Pulmonary artery endothelial cell (primary cell): ENCODE data around the gene ADGRB3. TPM values are rescaled to one million over a fixed set of nuclear protein-coding genes. Genes with fewer than 3 reads are reported as not detected.
"Not testable (repeated sequence)": the region's sequence is repeated elsewhere in the genome, so short reads cannot be mapped to it uniquely, and the experiment has no call there.

Experiments used
- DNase-seq: peaks from one replicate; pipeline ENCODE4 v3.0.0-alpha.2; 2011; ENCODE audit warnings: low read depth, low spot score
- total RNA-seq: library from RNA; depleted of rRNA; stranded (reverse); fragments of >200 nt; gene quantifications from 2 replicates; pipeline ENCODE4 v1.2.3, GENCODE V29; 2014

The ADGRB3 gene
- total RNA-seq, 1 donor from 2014 or later, result not detected

- no peak for DNase-seq
Measured at GRCh38 chr6:69116658-69117057, 481.6 kb downstream of the ADGRB3 start.

GRCh38 chr6:69121461-69122406 is 486.7 kb downstream of the ADGRB3 start:
- not testable (repeated sequence) for DNase-seq

- DNase-seq, result no peak
Measured at GRCh38 chr6:69122407-69122773, 487.3 kb downstream of the ADGRB3 start.

- DNase-seq, result no peak
Measured at GRCh38 chr6:69128411-69128810, 493.3 kb downstream of the ADGRB3 start.

GRCh38 chr6:69129046-69129445 is 494.0 kb downstream of the ADGRB3 start:
- DNase-seq, result no peak

GRCh38 chr6:69135927-69136326 is 500.8 kb downstream of the ADGRB3 start:
- no peak for DNase-seq

- no peak for DNase-seq
Measured at GRCh38 chr6:69138148-69138547, 503.1 kb downstream of the ADGRB3 start.

- DNase-seq, result no peak
Measured at GRCh38 chr6:69138893-69139494, 503.9 kb downstream of the ADGRB3 start.

GRCh38 chr6:69145062-69145461 is 510.0 kb downstream of the ADGRB3 start:
- no peak for DNase-seq

- no peak for DNase-seq
Measured at GRCh38 chr6:69146385-69146784, 511.3 kb downstream of the ADGRB3 start.

- no peak for DNase-seq
Measured at GRCh38 chr6:69155467-69155866, 520.4 kb downstream of the ADGRB3 start.

GRCh38 chr6:69162811-69163210 is 527.7 kb downstream of the ADGRB3 start:
- DNase-seq, result no peak

- no peak for DNase-seq
Measured at GRCh38 chr6:69164564-69165229, 529.6 kb downstream of the ADGRB3 start.

GRCh38 chr6:69179681-69180080 is 544.6 kb downstream of the ADGRB3 start:
- no peak for DNase-seq

GRCh38 chr6:69180361-69181067 is 545.4 kb downstream of the ADGRB3 start:
- DNase-seq, result no peak

GRCh38 chr6:69181964-69182363 is 546.9 kb downstream of the ADGRB3 start:
- no peak for DNase-seq

GRCh38 chr6:69185276-69185675 is 550.2 kb downstream of the ADGRB3 start:
- DNase-seq, result no peak

GRCh38 chr6:69202768-69203167 is 567.7 kb downstream of the ADGRB3 start:
- DNase-seq, result no peak

GRCh38 chr6:69216127-69216526 is 581.0 kb downstream of the ADGRB3 start:
- no peak for DNase-seq

GRCh38 chr6:69217343-69217742 is 582.3 kb downstream of the ADGRB3 start:
- DNase-seq, result no peak

- no peak for DNase-seq
Measured at GRCh38 chr6:69220375-69220774, 585.3 kb downstream of the ADGRB3 start.

- no peak for DNase-seq
Measured at GRCh38 chr6:69232008-69232407, 596.9 kb downstream of the ADGRB3 start.
